GM06990 (cell line): ENCODE data around the gene HMGCL.

Experiments
- DNase-seq: peaks from one replicate; pipeline ENCODE4 v3.0.0-alpha.2; 2011; ENCODE audit not compliant: insufficient read length; ENCODE audit errors: extremely low read depth
- H3K27me3 ChIP-seq: replicated peaks from 2 replicates; pipeline ENCODE4 v1.6.0; 2011; ENCODE audit warnings: low read length; ENCODE audit not compliant: control insufficient read depth, insufficient read depth
- H3K36me3 ChIP-seq: 2 replicates; pipeline ENCODE4 v1.5.1; 2011; ENCODE audit warnings: low read length; ENCODE audit not compliant: control insufficient read depth, insufficient read depth
- H3K4me3 ChIP-seq: replicated peaks from 2 replicates; pipeline ENCODE4 v1.5.1; 2011; ENCODE audit warnings: low read depth, mild to moderate bottlenecking, control low read depth, low read length
- TF ChIP-seq, protein P1 (sequence below): IDR thresholded peaks from 2 replicates; pipeline ENCODE4 v1.5.1; 2011; ENCODE audit warnings: low read length, control low read depth, mild to moderate bottlenecking, inconsistent platforms; ENCODE audit not compliant: insufficient read depth, poor library complexity, severe bottlenecking

Gene HMGCL

DNA sequence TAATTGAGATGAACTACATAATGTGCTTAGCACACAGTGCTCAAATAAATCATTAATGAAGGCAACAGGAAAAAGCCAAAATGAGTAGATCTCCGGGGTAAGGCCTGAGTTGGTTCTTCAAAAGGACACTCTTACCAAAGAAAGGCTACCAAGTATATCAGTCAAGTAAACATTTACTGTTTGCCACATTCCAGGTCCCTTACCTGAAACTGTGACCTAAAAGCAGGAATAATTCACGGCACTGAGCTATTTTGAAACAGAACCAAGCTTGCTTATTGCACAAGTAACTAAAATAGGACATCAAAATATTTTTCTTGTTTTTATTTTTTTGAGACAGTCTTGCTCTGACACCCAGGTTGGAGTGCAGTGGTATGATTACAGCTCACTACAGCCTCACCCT is 49.0 kb downstream of the HMGCL start:
- Histone ChIP-seq H3K27me3 (no peaks in the 10 kb centered on the region), H3K4me3 (no peak overlapping the region), H3K36me3 (peaks cover 1% of the 10 kb centered on the region; the same call in 1 of the 2 replicates)
- no peak for DNase-seq
- TF ChIP-seq, protein P1, sequence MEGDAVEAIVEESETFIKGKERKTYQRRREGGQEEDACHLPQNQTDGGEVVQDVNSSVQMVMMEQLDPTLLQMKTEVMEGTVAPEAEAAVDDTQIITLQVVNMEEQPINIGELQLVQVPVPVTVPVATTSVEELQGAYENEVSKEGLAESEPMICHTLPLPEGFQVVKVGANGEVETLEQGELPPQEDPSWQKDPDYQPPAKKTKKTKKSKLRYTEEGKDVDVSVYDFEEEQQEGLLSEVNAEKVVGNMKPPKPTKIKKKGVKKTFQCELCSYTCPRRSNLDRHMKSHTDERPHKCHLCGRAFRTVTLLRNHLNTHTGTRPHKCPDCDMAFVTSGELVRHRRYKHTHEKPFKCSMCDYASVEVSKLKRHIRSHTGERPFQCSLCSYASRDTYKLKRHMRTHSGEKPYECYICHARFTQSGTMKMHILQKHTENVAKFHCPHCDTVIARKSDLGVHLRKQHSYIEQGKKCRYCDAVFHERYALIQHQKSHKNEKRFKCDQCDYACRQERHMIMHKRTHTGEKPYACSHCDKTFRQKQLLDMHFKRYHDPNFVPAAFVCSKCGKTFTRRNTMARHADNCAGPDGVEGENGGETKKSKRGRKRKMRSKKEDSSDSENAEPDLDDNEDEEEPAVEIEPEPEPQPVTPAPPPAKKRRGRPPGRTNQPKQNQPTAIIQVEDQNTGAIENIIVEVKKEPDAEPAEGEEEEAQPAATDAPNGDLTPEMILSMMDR: no peak

DNA sequence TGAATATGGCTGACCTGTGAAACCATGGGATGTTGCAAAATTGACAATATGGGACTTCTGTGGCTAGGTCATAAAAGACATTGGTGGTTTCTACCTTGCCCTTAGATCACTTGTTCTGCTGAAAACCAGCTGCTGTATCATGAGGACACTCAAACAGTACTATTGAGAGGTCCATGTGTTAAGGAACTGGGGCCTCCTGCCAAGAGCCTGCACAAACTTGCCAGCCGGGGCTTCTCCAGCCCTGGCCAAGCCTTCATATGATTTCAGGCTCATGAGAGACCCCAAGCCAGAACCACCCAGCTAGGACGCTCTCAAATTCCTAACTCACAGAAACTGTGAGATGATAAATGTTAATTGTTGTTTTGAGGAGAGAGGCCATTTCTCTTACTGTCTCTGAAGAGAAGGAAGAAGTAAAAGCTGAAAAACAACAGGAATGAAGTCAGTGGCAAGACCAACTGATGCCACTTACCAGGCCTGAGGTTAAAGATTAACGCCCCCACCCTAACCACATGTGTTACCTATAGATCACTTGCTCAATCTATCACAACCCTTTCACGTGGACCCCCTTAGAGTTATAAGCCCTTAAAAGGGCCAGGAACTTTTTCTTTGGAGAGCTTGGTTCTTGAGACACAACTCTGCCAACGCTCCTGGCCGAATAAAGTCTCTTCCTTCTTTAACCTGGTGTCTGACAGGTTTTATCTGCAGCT is 50.9 kb downstream of the HMGCL start:
- DNase-seq: no peak
- H3K36me3 ChIP-seq: peaks cover 1% of the 10 kb centered on the region; the same call in 1 of the 2 replicates
- TF ChIP-seq, protein P1: no peak

DNA sequence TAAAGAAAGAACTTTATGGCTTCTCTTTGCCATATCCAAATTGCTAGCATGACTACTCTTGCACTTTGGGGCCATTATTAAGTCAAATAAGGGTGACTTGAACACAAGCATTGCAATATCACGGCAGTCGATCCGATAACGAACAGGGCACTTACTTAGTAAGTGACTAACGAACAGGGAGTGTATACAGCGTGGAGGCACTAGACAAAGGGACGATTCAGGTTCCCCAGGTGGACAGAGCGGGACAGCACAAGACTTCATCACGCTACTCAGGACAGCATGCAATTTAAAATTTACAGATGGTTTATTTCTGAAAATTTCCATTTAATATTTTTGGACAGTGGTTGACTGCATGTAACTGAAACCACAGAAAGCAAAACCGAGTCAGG is 52.4 kb downstream of the HMGCL start:
- no peak overlapping the region for H3K4me3 ChIP-seq
- no peaks in the 10 kb centered on the region for H3K27me3 ChIP-seq
- TF ChIP-seq, protein P1: no peak
- peaks cover 1% of the 10 kb centered on the region for H3K36me3 ChIP-seq
- no peak for DNase-seq

More for the DNA sequence above, 50.9 kb downstream of the HMGCL start:
- Histone ChIP-seq H3K27me3 (no peaks in the 10 kb centered on the region), H3K4me3 (no peak overlapping the region)

DNA sequence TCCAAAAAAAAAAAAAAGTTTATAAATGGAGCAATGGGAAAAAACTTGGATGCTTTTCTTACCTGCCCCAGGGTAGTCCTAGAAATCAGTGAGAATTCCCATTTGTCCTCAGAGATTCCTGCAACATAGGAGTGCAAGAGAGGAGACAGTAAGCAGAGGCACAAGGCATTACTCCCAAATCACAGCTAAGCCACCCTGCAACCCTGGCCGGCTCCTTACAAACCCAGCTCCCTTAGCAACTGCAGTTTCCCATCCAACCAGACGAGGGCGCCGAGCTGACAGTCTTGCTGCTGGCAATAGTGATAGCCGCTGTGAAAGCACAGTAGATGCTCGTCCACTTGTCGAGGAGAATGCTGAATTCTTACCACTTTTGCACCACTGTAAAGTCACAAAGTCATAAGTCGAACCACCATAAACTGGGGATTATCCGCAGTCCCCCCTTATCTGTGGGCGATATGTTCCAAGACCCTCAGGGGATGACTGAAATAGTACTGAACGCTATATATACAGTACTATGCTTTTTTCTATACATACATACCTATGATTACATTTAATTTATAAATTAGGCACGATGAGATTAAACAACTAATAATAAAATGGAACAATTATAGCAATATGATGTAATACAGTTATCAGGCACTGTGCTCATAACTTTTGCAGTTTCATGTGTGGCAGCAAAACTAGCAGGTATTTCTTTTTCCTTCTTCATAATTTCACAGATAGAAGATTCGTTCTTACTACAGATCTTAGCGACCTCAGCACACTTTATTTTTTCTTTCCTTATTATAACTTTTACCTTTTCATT is 53.0 kb downstream of the HMGCL start:
- DNase-seq: no peak
- H3K36me3 ChIP-seq: peaks cover 1% of the 10 kb centered on the region
- H3K4me3 ChIP-seq: no peak overlapping the region
- TF ChIP-seq, protein P1: peak; percentile 97
- H3K27me3 ChIP-seq: no peaks in the 10 kb centered on the region

DNA sequence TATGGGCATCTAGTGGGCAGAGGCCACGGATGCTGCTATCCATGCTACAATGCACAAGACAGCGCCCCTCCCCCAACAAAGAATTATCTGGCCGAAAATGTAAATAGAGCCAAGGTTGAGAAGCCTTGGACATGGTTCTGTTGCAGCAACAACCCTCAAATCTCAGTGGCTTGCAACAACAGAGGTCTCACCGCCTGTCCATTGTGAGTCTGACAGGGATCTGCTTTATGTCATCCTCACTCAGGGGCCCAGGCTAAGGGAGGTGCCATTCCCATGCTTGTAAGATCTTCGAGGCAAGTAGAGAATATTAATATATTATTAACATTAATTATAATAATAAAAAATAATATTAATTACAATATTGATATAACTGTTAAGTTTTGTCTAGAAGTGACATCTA is 56.5 kb downstream of the HMGCL start:
- Histone ChIP-seq H3K36me3 (peaks cover 1% of the 10 kb centered on the region), H3K4me3 (no peak overlapping the region), H3K27me3 (no peaks in the 10 kb centered on the region)
- TF ChIP-seq, protein P1: no peak
- no peak for DNase-seq
